Ovary (tissue), 9 donors: ENCODE measurements around the gene XPNPEP3. TPM values are rescaled to one million over a fixed set of nuclear protein-coding genes. Genes with fewer than 3 reads are reported as not detected.

Experiments used
- DNase-seq, 5 donors: peaks; one replicate each; pipeline ENCODE4 v3.0.0-alpha.2; 2019 to 2020
- H3K27ac ChIP-seq, 2 donors: fragments of 200-600 bp; one replicate each; pipeline versions ENCODE4 v1.5.1 to v1.8.0; 2019 to 2022
- H3K27me3 ChIP-seq: fragments of 200-600 bp; one replicate; pipeline ENCODE4 v1.8.0; 2022
- H3K36me3 ChIP-seq: fragments of 200-600 bp; sonication (generic); one replicate; pipeline ENCODE4 v1.5.1; 2019
- H3K4me1 ChIP-seq: one replicate; pipeline ENCODE4 v1.8.1; 2013; ENCODE audit warnings: mild to moderate bottlenecking, moderate library complexity; ENCODE audit not compliant: insufficient read depth
- H3K4me3 ChIP-seq: fragments of 200-600 bp; sonication (generic); one replicate; pipeline ENCODE4 v1.5.1; 2017
- H3K9me3 ChIP-seq, 2 donors: fragments of 200-600 bp in 1 of 2; sonication (generic) in 1 of 2; one replicate each; pipeline versions ENCODE4 v1.5.1 to v1.8.1; 2013 to 2019; ENCODE audit warnings: mild to moderate bottlenecking in 1 of 2, moderate library complexity in 1 of 2
- EP300 ChIP-seq: sonication (generic); formaldehyde crosslinking; IDR thresholded peaks from one replicate; pipeline ENCODE4 v1.6.1; 2017; ENCODE audit warnings: antibody characterized with exemption
- POLR2A ChIP-seq: fragments of 450-650 bp; IDR thresholded peaks from one replicate; pipeline ENCODE4 v1.6.1; 2017; ENCODE audit warnings: antibody characterized with exemption, mild to moderate bottlenecking, moderate library complexity
- WGBS, 3 donors: extraction: QIAGEN DNeasy Blood & Tissue Kit in 1 of 3; methylation state at CpG; one replicate each; pipeline versions ENCODE4 v1.1.5 to v1.1.7; 2013 to 2017; 5-methylcytosine and 5-hydroxymethylcytosine counted together
- intact Hi-C, 4 donors: fragments of 100-400 bp; cut with DNase I; formaldehyde crosslinking; loops; one replicate each; pipeline versions ENCODE4 v1.11.0 to v1.15.1; 2022 to 2023
- polyA plus RNA-seq, 2 donors: library from polyadenylated mRNA; stranded (reverse); fragments of 200-250 nt in 1 of 2; fragments of 350-450 nt in 1 of 2; fragmentation: Illumina TruSeq in 1 of 2; extraction: RNeasy Lipid Tissue Mini Kit (QIAGEN cat#74804) in 1 of 2; gene quantifications; one replicate each; pipeline ENCODE4 v1.2.3, GENCODE V29; 2013 to 2014
- total RNA-seq, 7 donors: library from RNA; depleted of rRNA in 2 of 7; stranded (reverse); fragments of >200 nt in 2 of 7; fragmentation: NEBNext Ultra II Directional in 3 of 7; extraction: Animal tissue kit (Norgen Biotek cat#: 25700) in 3 of 7; gene quantifications; one replicate each; pipeline versions ENCODE4 v1.1.0 to v1.2.4, GENCODE V29; 2016 to 2023
- TF ChIP-seq, protein P1 (sequence below), 3 donors: fragments of 450-650 bp in 2 of 3; fragments of 200-600 bp in 1 of 3; IDR thresholded peaks; one replicate each; pipeline versions ENCODE4 v1.5.1 to v1.8.0; 2016 to 2022; ENCODE audit warnings: antibody characterized with exemption in 3 of 3, mild to moderate bottlenecking in 1 of 3
- donor health status: DM: no; HTN: no; CAD: no; lungs with moderate emphysema.
- donor health status: DM: no; HTN: no; CAD: no.
- donor health status: Bipolar disorder and iron deficiency.
- donor health status: DM: yes; HTN: yes; CAD: no.
- donor health status: DM: no; HTN: no; CAD: no.
- donor health status: DM: yes; HTN: yes; CAD: no.

The XPNPEP3 gene
- total and polyA plus RNA-seq, 9 donors = 7.4 to 28.8 (median 20.1) TPM

DNA sequence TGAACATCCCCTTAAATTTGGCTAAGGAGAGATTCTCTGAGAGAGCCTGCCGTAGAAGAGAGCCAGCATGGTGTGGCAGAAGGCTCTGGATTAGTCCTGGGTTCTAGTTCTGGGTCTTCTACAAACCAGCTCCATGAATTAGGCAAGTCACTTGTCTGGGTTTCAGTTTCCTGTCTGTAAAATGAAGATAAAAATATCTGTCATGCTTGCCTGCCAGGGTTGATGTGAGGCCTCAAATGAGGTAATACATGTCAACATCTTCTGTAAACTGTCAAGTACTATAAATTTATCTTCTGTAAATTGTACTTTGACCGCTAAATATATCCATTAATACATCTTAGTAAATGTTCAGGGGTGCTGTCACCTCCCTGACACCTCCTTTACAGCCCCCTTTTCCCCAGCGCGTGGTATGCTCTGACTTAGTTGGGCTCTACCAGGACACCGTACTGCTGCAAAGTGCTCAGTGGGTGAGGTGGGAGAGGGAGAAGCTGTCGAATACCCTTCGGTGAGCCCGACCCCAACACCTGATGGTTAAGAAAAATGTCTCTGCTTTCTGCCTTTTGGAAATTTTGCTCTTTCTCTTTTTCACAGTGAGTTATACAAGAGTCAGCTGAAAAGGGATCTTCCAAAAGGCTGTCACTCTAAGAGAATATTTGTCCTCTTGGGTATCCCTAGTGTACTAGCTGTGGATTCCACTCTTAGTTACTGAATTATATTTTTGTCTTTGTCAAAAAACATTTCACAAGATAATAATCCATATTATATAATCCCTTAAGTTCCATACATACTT lies 109.2 kb downstream of the XPNPEP3 start:
- no peaks in the 10 kb centered on the region for H3K27me3 ChIP-seq
- H3K27ac ChIP-seq = no peak overlapping the region
- DNase-seq = no peak
- intact Hi-C loops = loop anchor here in 1 of 4 donors (2.0 kb wide), 1 partner anchor 25 kb away; no protein-coding TSS in a partner anchor
- H3K36me3 ChIP-seq = no peaks in the 10 kb centered on the region
- TF ChIP-seq, protein P1, sequence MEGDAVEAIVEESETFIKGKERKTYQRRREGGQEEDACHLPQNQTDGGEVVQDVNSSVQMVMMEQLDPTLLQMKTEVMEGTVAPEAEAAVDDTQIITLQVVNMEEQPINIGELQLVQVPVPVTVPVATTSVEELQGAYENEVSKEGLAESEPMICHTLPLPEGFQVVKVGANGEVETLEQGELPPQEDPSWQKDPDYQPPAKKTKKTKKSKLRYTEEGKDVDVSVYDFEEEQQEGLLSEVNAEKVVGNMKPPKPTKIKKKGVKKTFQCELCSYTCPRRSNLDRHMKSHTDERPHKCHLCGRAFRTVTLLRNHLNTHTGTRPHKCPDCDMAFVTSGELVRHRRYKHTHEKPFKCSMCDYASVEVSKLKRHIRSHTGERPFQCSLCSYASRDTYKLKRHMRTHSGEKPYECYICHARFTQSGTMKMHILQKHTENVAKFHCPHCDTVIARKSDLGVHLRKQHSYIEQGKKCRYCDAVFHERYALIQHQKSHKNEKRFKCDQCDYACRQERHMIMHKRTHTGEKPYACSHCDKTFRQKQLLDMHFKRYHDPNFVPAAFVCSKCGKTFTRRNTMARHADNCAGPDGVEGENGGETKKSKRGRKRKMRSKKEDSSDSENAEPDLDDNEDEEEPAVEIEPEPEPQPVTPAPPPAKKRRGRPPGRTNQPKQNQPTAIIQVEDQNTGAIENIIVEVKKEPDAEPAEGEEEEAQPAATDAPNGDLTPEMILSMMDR (IDR thresholded peaks at IDR 0.05) = no peak
- TF ChIP-seq EP300 = no peak
- TF ChIP-seq POLR2A = no peak
- no peaks in the 10 kb centered on the region for H3K4me1 ChIP-seq
- no peaks in the 10 kb centered on the region for H3K9me3 ChIP-seq
- H3K4me3 ChIP-seq = no peak overlapping the region
- WGBS, 3 donors = 92 to 95% (median 95%) methylated on average over 8 of the region's 8 CpGs

DNA sequence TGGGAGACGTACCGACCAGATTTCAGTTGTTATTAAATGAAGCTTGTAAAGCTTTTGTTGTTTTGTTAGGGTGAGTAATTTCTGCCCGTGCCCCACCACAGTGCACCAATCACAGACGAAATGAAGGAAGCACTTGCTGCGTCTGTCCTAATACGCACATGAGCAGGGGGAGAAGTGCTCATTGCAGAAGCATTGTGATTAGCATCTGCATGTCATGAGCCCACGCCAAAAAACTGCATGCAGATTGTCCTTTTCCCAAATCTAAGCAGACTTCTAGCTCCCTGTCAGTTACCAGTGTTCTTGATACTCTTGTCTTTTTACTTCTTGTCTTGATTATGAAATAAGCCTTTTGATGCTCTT lies 109.8 kb downstream of the XPNPEP3 start:
- DNase-seq = no peak
- Histone ChIP-seq H3K4me3 (no peak overlapping the region), H3K4me1 (no peaks in the 10 kb centered on the region), H3K27me3 (no peaks in the 10 kb centered on the region), H3K27ac (no peak overlapping the region), H3K36me3 (no peaks in the 10 kb centered on the region), H3K9me3 (no peaks in the 10 kb centered on the region)
- 83 to 91% (median 86%) methylated on average over 7 of the region's 7 CpGs for WGBS, 3 donors
- TF ChIP-seq EP300 (no peak), POLR2A (no peak)
- TF ChIP-seq, protein P1 (IDR thresholded peaks at IDR 0.05) = no peak
- intact Hi-C loops = loop anchor here in 1 of 4 donors (2.0 kb wide), 1 partner anchor 24 kb away; no protein-coding TSS in a partner anchor

DNA sequence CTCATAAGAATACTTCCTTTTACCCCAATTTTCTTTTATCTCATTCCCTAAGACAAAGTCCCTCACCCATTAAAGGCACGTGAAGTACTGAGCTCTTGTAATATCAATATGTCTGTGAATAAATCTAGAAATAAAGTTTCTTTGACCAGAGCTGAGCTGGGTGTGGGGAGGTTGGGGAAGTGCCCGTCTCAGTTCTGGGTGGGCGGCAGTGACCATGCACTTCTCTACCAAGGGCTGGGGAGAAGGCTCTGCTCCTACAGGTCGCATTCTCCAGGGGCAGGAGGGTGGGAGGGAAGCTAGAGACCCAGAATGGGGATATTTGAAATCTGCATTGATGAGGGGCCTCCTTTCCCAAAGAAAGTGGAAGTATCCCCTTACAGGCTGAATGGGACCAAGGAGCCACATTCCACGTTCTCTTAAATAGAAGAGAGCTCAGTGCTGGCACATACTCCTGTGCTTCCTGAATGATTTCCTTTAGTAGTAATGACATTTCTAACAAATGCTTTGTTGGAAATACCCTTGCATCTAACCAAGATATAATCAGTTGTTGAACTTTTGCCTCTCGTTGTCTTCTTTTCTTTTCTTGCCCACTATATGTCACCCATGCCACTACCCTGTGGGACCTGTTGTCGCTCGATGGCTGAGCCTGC lies 110.3 kb downstream of the XPNPEP3 start:
- Histone ChIP-seq H3K27me3 (no peaks in the 10 kb centered on the region), H3K4me3 (no peak overlapping the region), H3K4me1 (no peaks in the 10 kb centered on the region), H3K9me3 (no peaks in the 10 kb centered on the region), H3K36me3 (no peaks in the 10 kb centered on the region), H3K27ac (no peak overlapping the region)
- intact Hi-C loops = loop anchor here in 1 of 4 donors (2.0 kb wide), 1 partner anchor 24 kb away; no protein-coding TSS in a partner anchor
- WGBS, 3 donors = 87 to 91% (median 91%) methylated on average over 8 of the region's 8 CpGs
- DNase-seq = no peak
- TF ChIP-seq POLR2A (no peak), EP300 (no peak)
- TF ChIP-seq, protein P1 (IDR thresholded peaks at IDR 0.05) = no peak

DNA sequence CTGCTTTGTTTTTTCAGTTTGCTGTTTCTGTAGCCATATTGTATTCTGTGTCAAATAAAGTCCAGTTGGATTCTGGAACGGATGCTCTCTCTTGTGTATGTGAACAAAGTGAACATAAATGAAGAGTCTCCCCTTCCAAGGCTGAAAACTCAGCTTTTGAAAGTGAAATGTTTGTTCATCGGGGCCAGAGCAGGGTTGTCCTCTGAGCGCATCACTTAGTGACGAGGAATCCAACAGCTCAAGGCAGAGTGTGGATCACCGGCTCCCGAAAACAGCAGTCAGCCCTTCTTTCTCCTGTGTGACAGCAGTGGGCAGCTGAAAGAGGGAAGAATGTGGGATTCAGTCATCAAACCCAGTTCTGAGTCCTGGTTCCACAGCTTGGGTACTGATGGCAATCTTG lies 115.6 kb downstream of the XPNPEP3 start:
- 93 to 94% (median 94%) methylated on average over 6 of the region's 6 CpGs for WGBS, 3 donors
- no peaks in the 10 kb centered on the region for H3K4me1 ChIP-seq
- no peak for TF ChIP-seq POLR2A
- no peak for TF ChIP-seq EP300
- TF ChIP-seq, protein P1 (IDR thresholded peaks at IDR 0.05) = no peak
- intact Hi-C loops = no loop called here
- no peak overlapping the region for H3K4me3 ChIP-seq
- no peaks in the 10 kb centered on the region for H3K36me3 ChIP-seq
- no peaks in the 10 kb centered on the region for H3K9me3 ChIP-seq
- no peaks in the 10 kb centered on the region for H3K27me3 ChIP-seq
- no peak for DNase-seq
- no peak overlapping the region for H3K27ac ChIP-seq
